Smooth muscle cell (in vitro differentiated cells): ENCODE results near the gene SLC38A10. TPM values are rescaled to one million over a fixed set of nuclear protein-coding genes. Genes with fewer than 3 reads are reported as not detected.

Experiments
- DNase-seq: peaks from one replicate; lab custom pipeline; 2025; ENCODE audit not compliant: unreplicated experiment; lab: John Stamatoyannopoulos, UW
- H2AFZ ChIP-seq: fragments of 200-600 bp; sonication (generic); 2 replicates; pipeline ENCODE4 v1.6.0; 2016; ENCODE audit warnings: antibody characterized with exemption, low read depth, mild to moderate bottlenecking
- H3F3A ChIP-seq: fragments of 200-600 bp; sonication (generic); 2 replicates; pipeline ENCODE4 v1.6.0; 2017; ENCODE audit warnings: antibody characterized with exemption, low read depth
- H3K27ac ChIP-seq: fragments of 200-600 bp; sonication (generic); 2 replicates; pipeline ENCODE4 v1.5.1; 2016; ENCODE audit warnings: low read depth, mild to moderate bottlenecking
- H3K27me3 ChIP-seq: fragments of 200-600 bp; sonication (generic); 2 replicates; pipeline ENCODE4 v1.6.1; 2016; ENCODE audit warnings: low read depth, mild to moderate bottlenecking
- H3K36me3 ChIP-seq: fragments of 200-600 bp; sonication (generic); 2 replicates; pipeline ENCODE4 v1.5.1; 2016; ENCODE audit warnings: low read depth
- H3K4me1 ChIP-seq: fragments of 200-600 bp; sonication (generic); 2 replicates; pipeline ENCODE4 v1.5.1; 2016; ENCODE audit warnings: low read depth
- H3K4me2 ChIP-seq: fragments of 200-600 bp; sonication (generic); 2 replicates; pipeline ENCODE4 v1.6.0; 2016; ENCODE audit warnings: mild to moderate bottlenecking
- H3K4me3 ChIP-seq: fragments of 200-600 bp; sonication (generic); 2 replicates; pipeline ENCODE4 v1.5.1; 2016; ENCODE audit warnings: mild to moderate bottlenecking
- H3K79me2 ChIP-seq: fragments of 200-600 bp; sonication (generic); 2 replicates; pipeline ENCODE4 v1.6.0; 2016; ENCODE audit warnings: low read depth, mild to moderate bottlenecking
- H3K9ac ChIP-seq: fragments of 200-600 bp; sonication (generic); 2 replicates; pipeline ENCODE4 v1.6.0; 2016; ENCODE audit warnings: low read depth
- H3K9me3 ChIP-seq: fragments of 200-600 bp; sonication (generic); replicated peaks from 2 replicates; pipeline ENCODE4 v1.5.1; 2016; ENCODE audit warnings: low read depth
- H4K20me1 ChIP-seq: fragments of 200-600 bp; sonication (generic); 2 replicates; pipeline ENCODE4 v1.6.0; 2016; ENCODE audit warnings: low read depth
- CTCF ChIP-seq: fragments of 200-600 bp; sonication (generic); IDR thresholded peaks from 2 replicates; pipeline ENCODE4 v1.5.1; 2017; ENCODE audit warnings: borderline replicate concordance, mild to moderate bottlenecking, antibody characterized with exemption; ENCODE audit not compliant: insufficient read depth, poor library complexity, severe bottlenecking
- WGBS: methylation state at CpG from one replicate; pipeline ENCODE4 v1.1.7; 2016; ENCODE audit warnings: low lambda C conversion rate; 5-methylcytosine and 5-hydroxymethylcytosine counted together
- polyA plus RNA-seq: library from polyadenylated mRNA; unstranded; fragments of >200 nt; fragmentation: Nextera tagmentation; extraction: Ambion mirVana; gene quantifications from 2 replicates; pipeline ENCODE4 v1.2.1, GENCODE V29; 2016
- total RNA-seq: library from RNA; depleted of rRNA; stranded (reverse); fragments of >200 nt; gene quantifications from 2 replicates; pipeline ENCODE4 v1.2.3, GENCODE V29; 2014

SLC38A10 gene
- total and polyA plus RNA-seq, 2 experiments from 2014 or later = 61.6 to 97.1 TPM

GRCh38 chr17:81195941-81196495 is 99.1 kb downstream of the SLC38A10 start:
- H4K20me1 ChIP-seq = no peaks in the 10 kb centered on the region
- H3K36me3 ChIP-seq = no peaks in the 10 kb centered on the region
- DNase-seq = no peak
- H3K9me3 ChIP-seq = no peaks in the 10 kb centered on the region
- no peaks in the 10 kb centered on the region for H3K4me1 ChIP-seq
- H3K9ac ChIP-seq = no peak overlapping the region
- TF ChIP-seq CTCF = no peak
- no peaks in the 10 kb centered on the region for H3K79me2 ChIP-seq
- no peaks in the 10 kb centered on the region for H3F3A ChIP-seq
- 96% methylated on average over 14 of the region's 14 CpGs for WGBS
- H3K4me3 ChIP-seq = no peak overlapping the region
- no peaks in the 10 kb centered on the region for H3K27me3 ChIP-seq
- no peak overlapping the region for H2AFZ ChIP-seq
- no peak overlapping the region for H3K4me2 ChIP-seq
- H3K27ac ChIP-seq = no peak overlapping the region

Other genes starting within 250 kb of the SLC38A10 start
- not detected in 2 replicates for gene PVALEF, start 129.8 kb downstream of the SLC38A10 start, total RNA-seq
- not detected in 2 replicates for gene PVALEF, start 129.8 kb downstream of the SLC38A10 start, polyA plus RNA-seq
- gene AATK, start 129.1 kb downstream of the SLC38A10 start, total RNA-seq = 0.13 and 0.67 TPM in 2 replicates
- gene AATK, start 129.1 kb downstream of the SLC38A10 start, polyA plus RNA-seq = 0.61 TPM in 2 replicates
- 3.0 and 4.6 TPM in 2 replicates for gene CEP131, start 72.3 kb downstream of the SLC38A10 start, total RNA-seq
- gene CEP131, start 72.3 kb downstream of the SLC38A10 start, polyA plus RNA-seq = 13.4 and 17.6 TPM in 2 replicates
- 9.5 and 9.8 TPM in 2 replicates for gene TEPSIN, start 56.3 kb downstream of the SLC38A10 start, total RNA-seq
- gene TEPSIN, start 56.3 kb downstream of the SLC38A10 start, polyA plus RNA-seq = 18.6 and 23.4 TPM in 2 replicates
- gene NDUFAF8, start 56.0 kb downstream of the SLC38A10 start, total RNA-seq = 50.2 and 60.6 TPM in 2 replicates
- gene NDUFAF8, start 56.0 kb downstream of the SLC38A10 start, polyA plus RNA-seq = 111 and 141 TPM in 2 replicates
- gene BAHCC1, start 100.2 kb upstream of the SLC38A10 start, total RNA-seq = 4.6 and 5.4 TPM in 2 replicates
- gene BAHCC1, start 100.2 kb upstream of the SLC38A10 start, polyA plus RNA-seq = 3.2 and 3.9 TPM in 2 replicates
- gene ACTG1, start 217.5 kb upstream of the SLC38A10 start, total RNA-seq = 6,157 and 6,793 TPM in 2 replicates
- gene ACTG1, start 217.5 kb upstream of the SLC38A10 start, polyA plus RNA-seq = 5,089 and 5,332 TPM in 2 replicates
- gene FSCN2, start 233.1 kb upstream of the SLC38A10 start, total RNA-seq = 0.63 and 2.2 TPM in 2 replicates
- 0.56 and 0.72 TPM in 2 replicates for gene FSCN2, start 233.1 kb upstream of the SLC38A10 start, polyA plus RNA-seq